Endothelial cell of umbilical vein (primary cell): ENCODE results near the gene RCAN1. TPM values are rescaled to one million over a fixed set of nuclear protein-coding genes. Genes with fewer than 3 reads are reported as not detected.

Experiments
- BruUV-seq: library from RNA; stranded (reverse); fragments of 400-500 nt; replicated peaks from 2 replicates; lab custom pipeline; 2021; lab: Mats Ljungman, UMichigan
- CTCF ChIA-PET: fragments of 300-600, 350-600 bp; sonication (Branson Sonifier 250); formaldehyde crosslinking; loops from one replicate; lab custom pipeline; 2021; ENCODE audit warnings: antibody characterized with exemption, inconsistent platforms; lab: Charles Lee
- POLR2A ChIA-PET: fragments of 300-600, 350-600 bp; sonication (Branson Sonifier 250); formaldehyde crosslinking; loops from one replicate; lab custom pipeline; 2021; ENCODE audit warnings: antibody characterized with exemption, inconsistent platforms; lab: Charles Lee
- DNase-seq: peaks from one replicate; pipeline ENCODE4 v3.0.0-alpha.2; 2011; ENCODE audit warnings: low read depth, low spot score
- FAIRE-seq: peaks from 2 replicates; lab custom pipeline; 2011; peaks lifted over from hg19 to GRCh38; lab: Jason Lieb, UNC
- H2AFZ ChIP-seq: 2 replicates; pipeline ENCODE4 v1.6.0; 2012; ENCODE audit warnings: low read depth, low read length, control low read depth, inconsistent platforms
- H3K27ac ChIP-seq: 2 replicates; pipeline ENCODE4 v1.5.1; 2011; ENCODE audit warnings: low read depth, mild to moderate bottlenecking, control low read depth, low read length, moderate library complexity; ENCODE audit not compliant: insufficient read depth
- H3K27me3 ChIP-seq, 2 experiments: 2 replicates each; pipeline versions ENCODE4 v1.6.0 to v1.6.1; 2011; ENCODE audit warnings: low read length in 2 of 2, mixed read lengths in 1 of 2; ENCODE audit not compliant: control insufficient read depth in 2 of 2, insufficient read depth in 2 of 2
- H3K36me3 ChIP-seq, 2 experiments: 2 replicates in 1 of 2; 3 replicates in 1 of 2; pipeline ENCODE4 v1.5.1; 2011; ENCODE audit warnings: low read length in 2 of 2, mild to moderate bottlenecking in 1 of 2, moderate library complexity in 1 of 2; ENCODE audit not compliant: control insufficient read depth in 2 of 2, insufficient read depth in 2 of 2; ENCODE audit errors: extremely low read depth in 1 of 2
- H3K4me1 ChIP-seq: 3 replicates; pipeline ENCODE4 v1.5.1; 2011; ENCODE audit warnings: mild to moderate bottlenecking, low read length; ENCODE audit not compliant: control insufficient read depth, insufficient read depth; ENCODE audit errors: extremely low read depth
- H3K4me2 ChIP-seq: 2 replicates; pipeline ENCODE4 v1.6.1; 2011; ENCODE audit warnings: low read length, control low read depth, mixed read lengths; ENCODE audit not compliant: insufficient read depth
- H3K4me3 ChIP-seq, 3 experiments: fragments of 200-600 bp in 1 of 3; sonication (generic), shearing (Covaris generic) in 1 of 3; replicated peaks in 1 of 3; 2 replicates each; pipeline ENCODE4 v1.5.1; 2011 to 2016; ENCODE audit warnings: control low read depth in 3 of 3, low read length in 3 of 3, mild to moderate bottlenecking in 2 of 3, inconsistent platforms in 1 of 3, low read depth in 1 of 3, moderate library complexity in 1 of 3; ENCODE audit not compliant: insufficient read depth in 1 of 3
- H3K79me2 ChIP-seq: 2 replicates; pipeline ENCODE4 v1.6.0; 2012; ENCODE audit warnings: low read length, inconsistent platforms; ENCODE audit not compliant: control insufficient read depth, insufficient read depth
- H3K9ac ChIP-seq: replicated peaks from 2 replicates; pipeline ENCODE3; 2011; ENCODE audit warnings: low read length, control low read depth; ENCODE audit not compliant: insufficient read depth; ENCODE audit errors: extremely low read depth
- H3K9me1 ChIP-seq: replicated peaks from 3 replicates; pipeline ENCODE4 v1.6.0; 2011; ENCODE audit warnings: mild to moderate bottlenecking, low read length; ENCODE audit not compliant: control insufficient read depth, insufficient read depth; ENCODE audit errors: extremely low read depth
- H3K9me3 ChIP-seq: replicated peaks from 2 replicates; pipeline ENCODE4 v1.5.1; 2012; ENCODE audit warnings: low read length, inconsistent platforms; ENCODE audit not compliant: control insufficient read depth, insufficient read depth
- H4K20me1 ChIP-seq: replicated peaks from 2 replicates; pipeline ENCODE3; 2011; ENCODE audit warnings: mild to moderate bottlenecking, low read length; ENCODE audit not compliant: control insufficient read depth, insufficient read depth; ENCODE audit errors: extremely low read depth
- EZH2 ChIP-seq: IDR thresholded peaks from 2 replicates; pipeline ENCODE4 v1.6.1; 2012; ENCODE audit warnings: borderline replicate concordance, low read depth, mild to moderate bottlenecking, moderate library complexity, low read length, inconsistent platforms; ENCODE audit not compliant: severe bottlenecking
- FOS ChIP-seq: IDR thresholded peaks from 2 replicates; pipeline ENCODE4 v1.6.1; 2011; ENCODE audit warnings: mild to moderate bottlenecking, low read length, moderate library complexity, borderline replicate concordance; ENCODE audit not compliant: insufficient read depth
- GATA2 ChIP-seq: IDR thresholded peaks from 2 replicates; pipeline ENCODE4 v1.7.0; 2011; ENCODE audit warnings: low read depth, mild to moderate bottlenecking, moderate library complexity, mixed read lengths, low read length; ENCODE audit not compliant: insufficient read length, insufficient read depth
- JUN ChIP-seq: IDR thresholded peaks from 2 replicates; pipeline ENCODE4 v1.6.1; 2011; ENCODE audit warnings: borderline replicate concordance, low read depth; ENCODE audit not compliant: insufficient read length, insufficient read depth
- MYC ChIP-seq: IDR thresholded peaks from one replicate; pipeline ENCODE4 v1.6.1; 2011; ENCODE audit warnings: mild to moderate bottlenecking, low read depth, low read length
- POLR2A ChIP-seq: IDR thresholded peaks from 2 replicates; pipeline ENCODE4 v1.6.1; 2012; ENCODE audit warnings: low read depth, mild to moderate bottlenecking, control low read depth, low read length
- POLR2AphosphoS5 ChIP-seq: IDR thresholded peaks from 2 replicates; pipeline ENCODE4 v1.6.1; 2012; ENCODE audit warnings: low read depth, mild to moderate bottlenecking, control low read depth, low read length, moderate library complexity; ENCODE audit not compliant: insufficient read depth
- dilution Hi-C: fragments of 300-500 bp; cut with MboI; formaldehyde crosslinking; loops from one replicate; pipeline ENCODE4 v1.15.0; 2019; ENCODE audit warnings: low sequenced_read_pairs; ENCODE audit not compliant: extremely low pct_ligation_motif_present
- intact Hi-C: fragments of 100-400 bp; cut with micrococcal nuclease; formaldehyde crosslinking; loops from one replicate; pipeline ENCODE4 v1.10.0; 2022
- polyA plus RNA-seq, 4 experiments: library from polyadenylated mRNA; depleted of rRNA in 3 of 4; stranded (reverse) in 3 of 4; unstranded in 1 of 4; fragments of >200 nt; gene quantifications; 2 replicates each; pipeline versions ENCODE4 v1.2.1 to v1.2.3, GENCODE V29; 2011 to 2012; ENCODE audit warnings: missing spikeins in 1 of 4
- total RNA-seq: library from RNA; stranded (reverse); gene quantifications from 2 replicates; pipeline ENCODE4 v1.2.3, GENCODE V29; 2021
- TF ChIP-seq, protein P1 (sequence below): IDR thresholded peaks from 2 replicates; pipeline ENCODE4 v1.6.1; 2011; ENCODE audit not compliant: insufficient read depth, insufficient read length
- TF ChIP-seq, protein P2 (sequence below), 2 donors: IDR thresholded peaks; 1 replicate in 1 of 2; 2 replicates in 1 of 2; pipeline ENCODE4 v1.5.1; 2011; ENCODE audit warnings: low read length in 2 of 2, mild to moderate bottlenecking in 2 of 2, moderate library complexity in 2 of 2, control low read depth in 1 of 2, inconsistent platforms in 1 of 2, low read depth in 1 of 2; ENCODE audit not compliant: insufficient read depth in 1 of 2; ENCODE audit errors: extremely low read depth in 1 of 2

Gene RCAN1
- total and polyA plus RNA-seq, 2 donors (not counting 3 experiments of a cell fraction or from before 2014, with no cell fraction given) = 9.7 to 16.5 TPM

DNA sequence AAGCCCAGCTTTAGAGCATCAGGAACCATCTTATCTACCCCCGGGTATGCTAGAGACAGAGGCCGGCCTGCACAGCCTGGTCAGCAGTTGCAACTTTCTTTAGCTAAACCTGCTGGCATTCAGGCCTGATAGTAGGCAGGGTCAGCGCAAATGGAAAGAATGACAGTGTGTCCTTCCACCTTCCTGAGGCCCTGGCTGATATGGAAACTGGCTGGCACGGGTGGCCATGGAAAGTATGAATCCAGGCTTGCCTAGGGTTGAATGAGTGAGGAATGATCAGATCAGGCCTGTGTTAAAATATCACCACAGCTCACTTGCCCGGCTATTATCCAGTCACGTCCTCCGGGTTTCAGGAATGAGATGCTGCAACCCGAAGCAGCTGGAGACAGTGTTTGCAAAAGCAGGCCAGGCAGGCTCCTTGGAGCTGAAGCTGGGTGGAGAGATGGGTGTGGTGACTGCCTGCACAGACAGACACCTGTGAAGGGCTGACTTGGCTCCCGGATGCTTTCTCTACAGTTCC is 34.7 kb downstream of the RCAN1 start:
- Histone ChIP-seq H4K20me1 (no peaks in the 10 kb centered on the region), H3K27ac (no peak overlapping the region), H3K9me1 (no peaks in the 10 kb centered on the region), H3K27me3 (no peaks in the 10 kb centered on the region), H2AFZ (no peak overlapping the region), H3K36me3 (no peaks in the 10 kb centered on the region), H3K4me2 (no peak overlapping the region), H3K9ac (no peak overlapping the region), H3K4me1 (no peaks in the 10 kb centered on the region), H3K79me2 (no peaks in the 10 kb centered on the region), H3K9me3 (no peaks in the 10 kb centered on the region), H3K4me3 (no peak overlapping the region)
- intact Hi-C loops (no loop called here), dilution Hi-C loops (no loop called here)
- FAIRE-seq (no peak), DNase-seq (peak; percentile 56)
- POLR2A ChIA-PET = no interaction called here
- CTCF ChIA-PET = interaction anchor here (1.2 to 10.8 kb wide), 4 partner anchors 14 to 71 kb away, joined by 3 to 216 read pairs (median 20); partner anchors contain the start of gene KCNE1
- TF ChIP-seq POLR2AphosphoS5 = no peak
- no peak for TF ChIP-seq FOS
- TF ChIP-seq, protein P1, sequence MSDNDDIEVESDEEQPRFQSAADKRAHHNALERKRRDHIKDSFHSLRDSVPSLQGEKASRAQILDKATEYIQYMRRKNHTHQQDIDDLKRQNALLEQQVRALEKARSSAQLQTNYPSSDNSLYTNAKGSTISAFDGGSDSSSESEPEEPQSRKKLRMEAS = no peak
- TF ChIP-seq POLR2A = no peak
- TF ChIP-seq JUN = no peak
- TF ChIP-seq MYC = no peak
- TF ChIP-seq EZH2 = no peak
- TF ChIP-seq GATA2 = no peak
- TF ChIP-seq, protein P2, sequence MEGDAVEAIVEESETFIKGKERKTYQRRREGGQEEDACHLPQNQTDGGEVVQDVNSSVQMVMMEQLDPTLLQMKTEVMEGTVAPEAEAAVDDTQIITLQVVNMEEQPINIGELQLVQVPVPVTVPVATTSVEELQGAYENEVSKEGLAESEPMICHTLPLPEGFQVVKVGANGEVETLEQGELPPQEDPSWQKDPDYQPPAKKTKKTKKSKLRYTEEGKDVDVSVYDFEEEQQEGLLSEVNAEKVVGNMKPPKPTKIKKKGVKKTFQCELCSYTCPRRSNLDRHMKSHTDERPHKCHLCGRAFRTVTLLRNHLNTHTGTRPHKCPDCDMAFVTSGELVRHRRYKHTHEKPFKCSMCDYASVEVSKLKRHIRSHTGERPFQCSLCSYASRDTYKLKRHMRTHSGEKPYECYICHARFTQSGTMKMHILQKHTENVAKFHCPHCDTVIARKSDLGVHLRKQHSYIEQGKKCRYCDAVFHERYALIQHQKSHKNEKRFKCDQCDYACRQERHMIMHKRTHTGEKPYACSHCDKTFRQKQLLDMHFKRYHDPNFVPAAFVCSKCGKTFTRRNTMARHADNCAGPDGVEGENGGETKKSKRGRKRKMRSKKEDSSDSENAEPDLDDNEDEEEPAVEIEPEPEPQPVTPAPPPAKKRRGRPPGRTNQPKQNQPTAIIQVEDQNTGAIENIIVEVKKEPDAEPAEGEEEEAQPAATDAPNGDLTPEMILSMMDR (IDR thresholded peaks at IDR 0.05; ENCODE audit: extremely low read depth in 1 of 2, insufficient read depth in 1 of 2, low read depth in 1 of 2, low read length in 2 of 2) = no peak
- BruUV-seq = no TSS peak
